H1 (cell line): ENCODE results near the gene PRSS8. TPM values are rescaled to one million over a fixed set of nuclear protein-coding genes. Genes with fewer than 3 reads are reported as not detected.

Source experiments
- ASH2L ChIP-seq: fragments of 200-600, 300-600 bp; sonication (generic); IDR thresholded peaks from one replicate; pipeline ENCODE4 v1.7.1; 2017; ENCODE audit warnings: low read length
- ATF3 ChIP-seq: IDR thresholded peaks from 2 replicates; pipeline ENCODE4 v1.6.1; 2011; ENCODE audit warnings: low read depth, mild to moderate bottlenecking, low read length; ENCODE audit not compliant: insufficient read depth
- BACH1 ChIP-seq: IDR thresholded peaks from 2 replicates; pipeline ENCODE4 v1.6.1; 2012; ENCODE audit warnings: low read length, improper control_type of control experiment
- CEBPB ChIP-seq: IDR thresholded peaks from 2 replicates; pipeline ENCODE4 v1.6.1; 2012; ENCODE audit warnings: low read depth, low read length
- CHD1 ChIP-seq: IDR thresholded peaks from 2 replicates; pipeline ENCODE4 v1.6.1; 2012; ENCODE audit warnings: low read depth, low read length, improper control_type of control experiment
- E2F6 ChIP-seq: IDR thresholded peaks from 2 replicates; pipeline ENCODE4 v1.6.1; 2012; ENCODE audit warnings: inconsistent platforms
- EGR1 ChIP-seq: IDR thresholded peaks from 2 replicates; pipeline ENCODE4 v1.6.1; 2011; ENCODE audit warnings: low read depth, low read length, borderline replicate concordance
- KDM4A ChIP-seq: IDR thresholded peaks from one replicate; pipeline ENCODE4 v1.7.1; 2012; ENCODE audit warnings: low read depth, mild to moderate bottlenecking, moderate library complexity, low read length, inconsistent platforms; ENCODE audit not compliant: severe bottlenecking
- POU5F1 ChIP-seq: IDR thresholded peaks from 2 replicates; pipeline ENCODE4 v1.6.1; 2011; ENCODE audit warnings: low read depth, mild to moderate bottlenecking, low read length, moderate library complexity
- RNF2 ChIP-seq: fragments of 200-900, 300-1000 bp; sonication (generic); IDR thresholded peaks from 2 replicates; pipeline ENCODE4 v1.7.1; 2016; ENCODE audit warnings: borderline replicate concordance, low read depth, mild to moderate bottlenecking, antibody characterized with exemption, low read length; ENCODE audit not compliant: poor library complexity, severe bottlenecking; ENCODE audit errors: missing control alignments
- RXRA ChIP-seq: IDR thresholded peaks from 2 replicates; pipeline ENCODE4 v1.6.1; 2011; ENCODE audit warnings: low read depth, mild to moderate bottlenecking, low read length, moderate library complexity; ENCODE audit not compliant: insufficient read depth
- SAP30 ChIP-seq: fragments of 300-600 bp; sonication (generic); IDR thresholded peaks from 2 replicates; pipeline ENCODE4 v1.7.1; 2012; ENCODE audit warnings: low read length, moderate library complexity, mild to moderate bottlenecking, inconsistent platforms; ENCODE audit not compliant: insufficient read depth, insufficient replicate concordance
- SIRT6 ChIP-seq: IDR thresholded peaks from one replicate; pipeline ENCODE4 v1.7.1; 2012; ENCODE audit warnings: low read length, inconsistent platforms
- SP2 ChIP-seq: IDR thresholded peaks from 2 replicates; pipeline ENCODE4 v1.6.1; 2012; ENCODE audit warnings: mild to moderate bottlenecking, low read length, inconsistent platforms
- SRF ChIP-seq: IDR thresholded peaks from 2 replicates; pipeline ENCODE4 v1.6.1; 2011; ENCODE audit warnings: mild to moderate bottlenecking, low read depth, low read length, moderate library complexity
- SUZ12 ChIP-seq: fragments of 200-600 bp; sonication (generic); IDR thresholded peaks from 2 replicates; pipeline ENCODE4 v1.6.1; 2012; ENCODE audit warnings: mild to moderate bottlenecking, inconsistent platforms, low read length, moderate library complexity, mixed read lengths
- TEAD4 ChIP-seq: IDR thresholded peaks from 2 replicates; pipeline ENCODE4 v1.6.1; 2012; ENCODE audit warnings: low read depth, low read length, inconsistent platforms, mixed read lengths
- USF2 ChIP-seq: IDR thresholded peaks from 2 replicates; pipeline ENCODE4 v1.6.1; 2011; ENCODE audit warnings: low read length, improper control_type of control experiment
- polyA plus RNA-seq, 7 experiments: library from polyadenylated mRNA; depleted of rRNA in 3 of 7; stranded (reverse) in 5 of 7; unstranded in 2 of 7; fragments of >200 nt in 5 of 7; fragments of 200-250 nt in 2 of 7; gene quantifications; 1 replicate in 5 of 7; 2 replicates in 1 of 7; 4 replicates in 1 of 7; pipeline versions ENCODE4 v1.2.1 to v1.2.3, GENCODE V29; 2011 to 2013; ENCODE audit warnings: missing spikeins in 2 of 7, mixed read lengths in 2 of 7
- total RNA-seq: library from RNA; stranded (reverse); fragmentation: NEBNext Ultra II Directional; extraction: Animal tissue kit (Norgen Biotek cat#: 25700); gene quantifications from 2 replicates; pipeline ENCODE4 v1.2.1, GENCODE V29; 2021
- TF ChIP-seq, protein P1 (sequence below): IDR thresholded peaks from 2 replicates; pipeline ENCODE4 v1.6.1; 2012; ENCODE audit warnings: low read length, inconsistent platforms

PRSS8 gene
- total and polyA plus RNA-seq, 2 of the 8 experiments (the other 6 are each of a cell fraction or from before 2014, with no cell fraction given) = 87.7 to 273 TPM

- peak; percentile 53 for TF ChIP-seq SAP30
- no peak for TF ChIP-seq RXRA
- TF ChIP-seq BACH1 = no peak
- no peak for TF ChIP-seq RNF2
- TF ChIP-seq SUZ12 = no peak
- no peak for TF ChIP-seq CHD1
- TF ChIP-seq SIRT6 = no peak
- TF ChIP-seq E2F6 = no peak
- no peak for TF ChIP-seq POU5F1
- peak; percentile 41; the same call in 1 of the 2 replicates for TF ChIP-seq CEBPB
- peak; percentile 31; the same call in 1 of the 2 replicates for TF ChIP-seq ATF3
- TF ChIP-seq SP2 = no peak
- TF ChIP-seq SRF = no peak
- no peak for TF ChIP-seq EGR1
- TF ChIP-seq, protein P1, sequence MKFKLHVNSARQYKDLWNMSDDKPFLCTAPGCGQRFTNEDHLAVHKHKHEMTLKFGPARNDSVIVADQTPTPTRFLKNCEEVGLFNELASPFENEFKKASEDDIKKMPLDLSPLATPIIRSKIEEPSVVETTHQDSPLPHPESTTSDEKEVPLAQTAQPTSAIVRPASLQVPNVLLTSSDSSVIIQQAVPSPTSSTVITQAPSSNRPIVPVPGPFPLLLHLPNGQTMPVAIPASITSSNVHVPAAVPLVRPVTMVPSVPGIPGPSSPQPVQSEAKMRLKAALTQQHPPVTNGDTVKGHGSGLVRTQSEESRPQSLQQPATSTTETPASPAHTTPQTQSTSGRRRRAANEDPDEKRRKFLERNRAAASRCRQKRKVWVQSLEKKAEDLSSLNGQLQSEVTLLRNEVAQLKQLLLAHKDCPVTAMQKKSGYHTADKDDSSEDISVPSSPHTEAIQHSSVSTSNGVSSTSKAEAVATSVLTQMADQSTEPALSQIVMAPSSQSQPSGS = no peak
- no peak for TF ChIP-seq TEAD4
- peak; percentile 81 for TF ChIP-seq USF2
- TF ChIP-seq KDM4A = no peak
- TF ChIP-seq ASH2L = peak; percentile 53
Observed at GRCh38 chr16:31134625-31135534, 647 bp downstream of the PRSS8 start (continued).
